Measurements from ENCODE around the gene SLC2A8.

Gene SLC2A8

DNA sequence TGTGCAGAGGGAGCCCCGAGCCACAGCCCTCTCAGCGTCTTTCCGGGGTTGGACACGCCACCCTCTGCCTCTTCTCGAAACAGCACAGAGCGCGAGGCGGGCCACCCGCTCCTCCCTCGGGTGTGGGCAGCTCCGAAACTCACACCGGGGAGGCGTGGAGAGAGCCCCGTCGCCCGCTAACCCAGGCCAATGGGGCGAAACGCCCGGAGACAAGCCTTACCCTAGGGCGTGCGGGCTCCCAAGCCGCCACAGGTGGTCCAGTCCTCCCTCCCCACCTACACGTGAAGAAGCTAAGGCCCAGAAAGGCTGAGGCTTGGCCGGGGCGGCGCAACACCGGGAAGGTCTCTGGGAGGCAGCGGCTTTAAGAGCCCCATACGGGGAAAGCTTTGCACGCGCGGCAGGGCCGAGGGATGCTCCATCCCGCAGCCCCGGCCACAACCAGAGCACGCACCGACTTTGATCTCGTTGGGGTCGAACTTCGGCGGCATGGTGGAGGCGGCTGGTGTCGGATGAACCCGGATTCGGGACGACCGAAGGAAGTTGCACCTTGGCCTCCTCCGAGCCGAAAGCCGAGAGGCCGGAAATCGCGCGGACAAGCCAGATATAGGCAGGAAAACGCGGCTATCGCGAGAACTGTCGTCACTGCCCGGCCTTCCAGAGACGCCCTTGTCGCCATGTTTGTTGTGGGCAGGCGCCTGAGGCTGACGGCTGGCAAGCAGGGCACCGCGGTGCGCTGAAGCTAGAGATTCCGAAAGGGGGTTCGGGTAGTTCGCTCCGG lies 54.0 kb downstream of the SLC2A8 start, which contains the start of the genes LRSAM1 and RPL12:
TSS of gene LRSAM1 (plus strand) at position 681 of the 778 bp plus-strand sequence. CDS start 3,018 bp downstream, outside the sequence.
TSS of gene RPL12 (minus strand) at position 577 of the 778 bp plus-strand sequence. CDS start at position 488, 89 bp downstream.
- no peaks in the 10 kb centered on the region for H3K9me3 ChIP-seq (ENCODE audit: control insufficient read depth, insufficient read depth, low read depth, low read length)
- H3K4me3 ChIP-seq (ENCODE audit: low read depth, low read length) = peak within 1 kb of the TSS; percentile 93
- H3K9ac ChIP-seq (ENCODE audit: low read length) = peak within 1 kb of the TSS; percentile 99
- H3K36me3 ChIP-seq (ENCODE audit: control insufficient read depth, insufficient read depth, low read length) = peaks cover 63% of the 10 kb centered on the region
- no peaks in the 10 kb centered on the region for H3K27me3 ChIP-seq (ENCODE audit: control insufficient read depth, insufficient read depth, low read length)
- H3K4me1 ChIP-seq (ENCODE audit: control insufficient read depth, insufficient read depth, low read length) = peaks cover 11% of the 10 kb centered on the region
- H3K27ac ChIP-seq (ENCODE audit: low read depth, low read length) = peak within 1 kb of the TSS; percentile 97

DNA sequence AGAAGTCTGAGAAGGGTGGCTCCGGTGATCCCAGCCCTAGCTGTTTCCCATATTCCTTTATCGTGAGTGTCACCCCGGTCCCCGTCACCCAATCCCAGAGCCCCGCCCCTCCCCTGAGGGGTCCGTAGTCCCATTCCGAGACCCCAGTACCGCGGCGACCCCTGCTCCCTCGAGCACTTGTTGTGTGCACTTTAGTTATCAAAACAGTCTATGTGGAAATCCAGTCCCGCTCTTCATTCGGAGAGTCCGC lies 54.6 kb downstream of the SLC2A8 start:
- H3K4me3 ChIP-seq (ENCODE audit: low read depth, low read length) = peak overlapping the region; percentile 93
- H3K9me3 ChIP-seq (ENCODE audit: control insufficient read depth, insufficient read depth, low read depth, low read length) = no peaks in the 10 kb centered on the region
- H3K9ac ChIP-seq (ENCODE audit: low read length) = peak overlapping the region; percentile 99
- H3K36me3 ChIP-seq (ENCODE audit: control insufficient read depth, insufficient read depth, low read length) = peaks cover 58% of the 10 kb centered on the region
- no peak overlapping the region for H3K27ac ChIP-seq (ENCODE audit: low read depth, low read length)
- H3K27me3 ChIP-seq (ENCODE audit: control insufficient read depth, insufficient read depth, low read length) = no peaks in the 10 kb centered on the region
- H3K4me1 ChIP-seq (ENCODE audit: control insufficient read depth, insufficient read depth, low read length) = peaks cover 11% of the 10 kb centered on the region

DNA sequence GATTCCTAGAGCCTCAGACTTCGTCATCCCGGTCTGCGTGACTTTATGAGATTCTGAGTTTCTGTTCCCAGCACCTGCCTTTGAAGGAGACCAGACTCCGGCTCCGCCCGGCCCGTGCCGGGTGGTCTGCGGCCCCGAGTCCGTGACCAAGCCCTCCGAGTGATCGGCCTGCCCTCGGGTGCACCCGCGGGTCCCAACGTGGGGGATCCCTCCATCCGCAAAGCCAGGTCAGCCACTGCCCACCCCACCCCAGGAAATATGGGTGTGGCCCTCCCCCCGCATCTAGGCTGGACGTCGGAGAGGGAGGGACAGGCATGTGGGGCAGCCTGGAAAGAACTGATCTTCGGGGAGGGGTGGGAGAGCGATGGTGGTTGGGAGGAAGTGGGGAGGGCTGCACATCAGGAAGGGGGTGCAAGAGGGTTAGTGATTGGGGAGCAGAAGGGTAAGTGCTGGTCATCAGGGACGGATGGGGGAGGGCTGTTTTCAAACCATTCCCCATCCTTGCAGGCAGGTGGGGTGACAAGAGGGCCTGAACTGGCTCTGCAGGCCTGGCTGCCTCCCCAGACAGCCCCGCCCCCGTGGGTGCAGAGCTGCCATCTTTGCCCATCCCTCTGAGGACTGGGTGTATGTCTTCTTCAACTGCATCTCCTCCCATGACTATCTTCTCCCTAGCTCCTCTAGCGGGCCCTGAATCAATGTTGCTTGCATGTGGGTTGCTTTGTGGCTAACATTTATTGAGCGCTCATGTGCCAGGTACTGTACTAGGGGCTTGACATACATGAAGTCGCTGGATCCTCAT lies 55.1 kb downstream of the SLC2A8 start:
- Histone ChIP-seq H3K4me3 (ENCODE audit: low read depth, low read length) (peak overlapping the region; percentile 93), H3K36me3 (ENCODE audit: control insufficient read depth, insufficient read depth, low read length) (peaks cover 55% of the 10 kb centered on the region), H3K9me3 (ENCODE audit: control insufficient read depth, insufficient read depth, low read depth, low read length) (no peaks in the 10 kb centered on the region), H3K27me3 (ENCODE audit: control insufficient read depth, insufficient read depth, low read length) (no peaks in the 10 kb centered on the region), H3K27ac (ENCODE audit: low read depth, low read length) (no peak overlapping the region), H3K4me1 (ENCODE audit: control insufficient read depth, insufficient read depth, low read length) (peaks cover 15% of the 10 kb centered on the region), H3K9ac (ENCODE audit: low read length) (peak overlapping the region; percentile 99)

DNA sequence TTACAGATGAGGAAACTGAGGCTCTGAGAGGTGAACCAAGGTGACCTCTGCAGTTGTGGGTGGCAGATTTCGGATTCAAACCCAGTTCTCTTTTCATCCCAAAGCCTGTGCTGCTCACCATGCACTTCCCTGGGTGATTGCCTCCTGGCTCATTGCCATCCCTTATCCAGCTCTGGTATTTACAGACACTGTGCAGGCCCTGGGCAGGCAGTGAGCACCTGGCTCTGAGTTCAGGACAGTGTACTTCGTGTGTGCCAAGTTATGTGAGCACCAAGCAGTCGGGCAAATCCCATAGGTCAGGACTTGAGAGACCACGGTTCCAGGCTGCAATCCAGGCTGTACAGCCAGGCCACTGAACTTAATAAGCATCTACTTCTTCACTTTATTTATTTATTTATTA lies 55.7 kb downstream of the SLC2A8 start:
- Histone ChIP-seq H3K27me3 (ENCODE audit: control insufficient read depth, insufficient read depth, low read length) (no peaks in the 10 kb centered on the region), H3K36me3 (ENCODE audit: control insufficient read depth, insufficient read depth, low read length) (peaks cover 55% of the 10 kb centered on the region), H3K27ac (ENCODE audit: low read depth, low read length) (no peak overlapping the region), H3K9me3 (ENCODE audit: control insufficient read depth, insufficient read depth, low read depth, low read length) (no peaks in the 10 kb centered on the region), H3K9ac (ENCODE audit: low read length) (no peak overlapping the region), H3K4me3 (ENCODE audit: low read depth, low read length) (peak overlapping the region; percentile 93), H3K4me1 (ENCODE audit: control insufficient read depth, insufficient read depth, low read length) (peaks cover 21% of the 10 kb centered on the region)

DNA sequence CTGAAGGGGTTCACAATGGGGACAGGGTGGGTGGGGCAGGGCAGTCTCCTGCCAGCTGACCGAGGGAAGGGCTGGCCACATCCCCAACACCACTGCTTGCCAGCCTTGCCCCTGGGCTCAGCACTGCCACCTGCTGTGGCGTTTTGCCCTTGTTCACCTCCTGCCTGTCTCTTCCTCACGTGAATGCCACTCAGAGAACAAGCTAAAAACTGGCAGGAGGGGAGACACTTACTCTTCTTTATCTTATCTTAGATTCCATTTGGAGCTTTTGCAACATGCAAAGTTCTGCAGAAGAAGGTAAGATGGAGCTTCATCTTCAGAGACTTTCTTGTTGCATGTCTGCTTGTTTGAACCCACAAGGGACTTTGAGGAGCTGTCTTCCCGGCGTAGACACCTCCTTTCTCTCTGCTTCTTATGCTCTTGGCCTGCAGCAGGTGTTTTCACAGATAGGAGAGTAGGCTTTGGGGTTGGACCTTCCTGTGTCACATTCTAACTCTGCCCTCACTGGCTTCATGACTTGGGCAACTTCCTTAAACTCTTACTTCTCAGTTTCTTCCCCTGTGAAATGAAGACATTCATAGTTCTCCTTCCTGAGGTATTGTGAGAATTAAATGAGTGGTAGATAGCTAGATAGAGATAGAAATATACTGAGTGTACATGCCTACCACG lies 58.5 kb downstream of the SLC2A8 start:
- Histone ChIP-seq H3K9ac (ENCODE audit: low read length) (no peak overlapping the region), H3K36me3 (ENCODE audit: control insufficient read depth, insufficient read depth, low read length) (peaks cover 45% of the 10 kb centered on the region), H3K27ac (ENCODE audit: low read depth, low read length) (no peak overlapping the region), H3K4me1 (ENCODE audit: control insufficient read depth, insufficient read depth, low read length) (peaks cover 17% of the 10 kb centered on the region), H3K27me3 (ENCODE audit: control insufficient read depth, insufficient read depth, low read length) (no peaks in the 10 kb centered on the region), H3K9me3 (ENCODE audit: control insufficient read depth, insufficient read depth, low read depth, low read length) (no peaks in the 10 kb centered on the region), H3K4me3 (ENCODE audit: low read depth, low read length) (no peak overlapping the region)

DNA sequence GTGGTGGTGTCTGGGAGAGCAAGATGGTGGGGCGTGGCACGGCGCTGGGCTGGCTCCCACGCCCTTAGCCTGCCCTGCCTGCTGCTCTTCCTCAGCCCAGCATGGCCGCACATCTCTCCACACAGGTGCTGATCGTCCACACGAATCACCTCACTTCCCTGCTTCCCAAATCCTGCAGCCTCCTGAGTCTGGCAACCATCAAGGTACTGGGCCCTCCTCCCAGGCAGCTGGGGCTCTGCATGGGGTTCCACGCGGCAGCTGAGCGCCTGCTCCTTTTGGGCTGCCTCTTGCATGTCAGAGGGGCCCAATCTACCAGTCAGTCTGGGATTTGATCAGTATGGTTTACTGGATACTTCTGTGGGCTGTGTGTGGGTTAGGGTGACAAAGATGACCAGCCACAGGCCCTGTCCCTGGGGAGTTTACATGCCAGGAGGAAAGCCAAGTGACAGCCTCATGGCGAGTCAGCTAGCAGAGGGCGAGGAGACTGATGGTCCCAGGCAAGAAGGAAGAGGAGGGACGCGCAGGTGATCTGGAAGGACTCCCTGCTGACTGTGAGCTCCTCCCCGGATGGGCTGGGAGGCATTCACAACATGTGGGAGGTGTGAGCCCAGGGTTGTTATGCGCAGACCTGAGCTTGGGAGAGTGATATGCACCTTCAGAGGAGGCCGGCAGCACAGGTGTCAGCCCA lies 60.4 kb downstream of the SLC2A8 start:
- H3K9me3 ChIP-seq (ENCODE audit: control insufficient read depth, insufficient read depth, low read depth, low read length) = no peaks in the 10 kb centered on the region
- H3K4me3 ChIP-seq (ENCODE audit: low read depth, low read length) = no peak overlapping the region
- H3K9ac ChIP-seq (ENCODE audit: low read length) = no peak overlapping the region
- H3K27me3 ChIP-seq (ENCODE audit: control insufficient read depth, insufficient read depth, low read length) = no peaks in the 10 kb centered on the region
- peaks cover 55% of the 10 kb centered on the region for H3K36me3 ChIP-seq (ENCODE audit: control insufficient read depth, insufficient read depth, low read length)
- peaks cover 14% of the 10 kb centered on the region for H3K4me1 ChIP-seq (ENCODE audit: control insufficient read depth, insufficient read depth, low read length)
- H3K27ac ChIP-seq (ENCODE audit: low read depth, low read length) = no peak overlapping the region
